Middle frontal gyrus (tissue), 1 donor: ENCODE measurements around the gene ACVR1B.

Experiments
- DNase-seq: peaks from one replicate; pipeline ENCODE4 v3.0.0-alpha.2; 2015; ENCODE audit warnings: low spot score; ENCODE audit errors: extremely low spot score

ACVR1B gene

GRCh38 chr12:51917041-51917590, 34.4 kb upstream of the ACVR1B start:
- DNase-seq, result no peak

DNA sequence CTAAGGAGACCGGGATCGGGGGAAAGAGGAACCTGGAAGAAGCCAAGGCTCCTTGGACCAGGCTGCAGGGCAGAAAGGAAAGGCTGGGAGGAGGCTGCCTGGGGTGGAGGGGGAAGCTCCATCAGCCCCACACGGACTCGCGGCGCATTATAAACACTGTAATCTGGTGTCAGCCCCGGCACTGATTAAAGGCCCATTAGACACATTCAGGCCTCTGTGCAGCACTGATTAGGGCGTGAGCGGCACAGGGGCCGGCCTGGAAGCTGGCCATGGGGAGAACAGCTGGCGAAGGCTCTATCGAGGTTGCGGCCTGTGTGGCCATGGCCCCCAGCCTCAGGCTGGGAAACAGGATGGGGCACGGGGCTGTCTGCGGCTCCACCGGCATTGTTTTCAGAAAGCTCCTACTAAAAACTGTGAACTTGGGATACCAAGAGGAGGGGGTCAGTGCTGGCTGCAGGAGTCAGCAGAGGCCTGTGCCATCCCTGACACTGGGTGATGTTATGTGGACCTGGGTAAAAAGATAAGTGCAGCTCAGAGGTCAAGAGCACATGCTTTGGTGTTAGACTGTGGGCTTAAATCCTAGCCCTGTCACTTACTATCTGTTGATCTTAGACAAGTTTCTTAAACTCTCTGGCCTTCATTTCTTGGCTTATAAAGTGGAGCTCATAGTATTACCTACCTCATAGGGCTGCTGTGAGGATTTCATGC, 33.6 kb upstream of the ACVR1B start:
- DNase-seq, result no peak

GRCh38 chr12:51920046-51920445, 31.5 kb upstream of the ACVR1B start:
- no peak for DNase-seq

DNA sequence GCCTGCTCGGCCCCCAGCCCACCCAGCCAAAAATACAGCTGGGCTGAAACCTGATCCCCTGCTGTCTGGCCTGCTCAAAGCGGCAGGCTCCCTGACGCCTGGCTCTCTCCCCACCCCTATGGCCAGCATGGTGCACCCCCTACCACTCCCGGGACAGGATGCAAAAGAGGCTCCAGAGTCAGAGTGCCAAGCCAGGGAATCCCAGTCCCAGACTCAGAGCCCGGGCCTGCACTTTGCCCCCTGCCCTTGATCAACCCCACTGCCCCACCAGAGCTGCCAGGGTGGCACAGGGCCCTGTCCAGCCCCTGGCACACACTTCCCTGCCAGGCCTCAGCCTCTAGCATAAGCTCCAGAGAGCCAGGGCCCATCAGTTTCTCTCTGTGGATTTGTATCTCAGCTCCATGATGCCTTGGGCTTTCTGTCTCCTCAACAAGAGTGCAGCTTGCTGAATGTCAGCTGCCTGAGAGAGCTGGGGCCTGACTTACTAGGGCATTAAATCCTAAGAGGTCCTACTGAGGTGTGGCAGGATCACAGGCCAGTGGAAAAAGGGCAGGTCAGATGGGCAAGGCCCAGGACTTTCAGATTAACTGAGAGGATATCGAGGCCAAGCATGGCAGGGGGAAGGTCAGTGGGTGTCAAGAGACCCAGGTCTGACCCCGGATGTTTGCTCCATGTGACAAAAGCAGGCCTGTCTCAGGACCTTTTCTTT, 30.3 kb upstream of the ACVR1B start:
- DNase-seq, result no peak

DNA sequence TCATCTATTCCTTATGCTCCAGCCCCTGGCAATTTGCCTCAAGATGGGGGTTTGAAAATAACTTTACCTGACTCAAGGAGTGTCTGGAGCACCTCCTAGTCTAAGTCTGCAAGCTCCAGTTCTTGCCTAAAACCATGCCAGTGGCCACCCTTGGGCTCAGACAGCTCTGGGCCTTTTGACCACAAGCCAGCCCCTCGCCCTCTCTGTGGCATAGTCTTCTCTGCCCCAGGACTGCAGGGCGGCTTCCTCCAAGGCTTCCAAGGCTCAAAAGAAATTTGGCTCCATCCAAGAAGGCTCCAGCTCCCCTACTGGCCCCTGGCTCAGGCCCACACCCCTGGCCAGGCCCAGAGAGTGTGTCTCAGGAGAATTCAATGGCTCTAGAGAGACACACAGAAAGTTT, 29.4 kb upstream of the ACVR1B start:
- DNase-seq, result no peak

- DNase-seq, result no peak
Measured at GRCh38 chr12:51922762-51923505, 28.6 kb upstream of the ACVR1B start.

- DNase-seq, result no peak
Measured at GRCh38 chr12:51923506-51924365, 27.8 kb upstream of the ACVR1B start.

- DNase-seq, result no peak
Measured at GRCh38 chr12:51924551-51925319, 26.8 kb upstream of the ACVR1B start.

DNA sequence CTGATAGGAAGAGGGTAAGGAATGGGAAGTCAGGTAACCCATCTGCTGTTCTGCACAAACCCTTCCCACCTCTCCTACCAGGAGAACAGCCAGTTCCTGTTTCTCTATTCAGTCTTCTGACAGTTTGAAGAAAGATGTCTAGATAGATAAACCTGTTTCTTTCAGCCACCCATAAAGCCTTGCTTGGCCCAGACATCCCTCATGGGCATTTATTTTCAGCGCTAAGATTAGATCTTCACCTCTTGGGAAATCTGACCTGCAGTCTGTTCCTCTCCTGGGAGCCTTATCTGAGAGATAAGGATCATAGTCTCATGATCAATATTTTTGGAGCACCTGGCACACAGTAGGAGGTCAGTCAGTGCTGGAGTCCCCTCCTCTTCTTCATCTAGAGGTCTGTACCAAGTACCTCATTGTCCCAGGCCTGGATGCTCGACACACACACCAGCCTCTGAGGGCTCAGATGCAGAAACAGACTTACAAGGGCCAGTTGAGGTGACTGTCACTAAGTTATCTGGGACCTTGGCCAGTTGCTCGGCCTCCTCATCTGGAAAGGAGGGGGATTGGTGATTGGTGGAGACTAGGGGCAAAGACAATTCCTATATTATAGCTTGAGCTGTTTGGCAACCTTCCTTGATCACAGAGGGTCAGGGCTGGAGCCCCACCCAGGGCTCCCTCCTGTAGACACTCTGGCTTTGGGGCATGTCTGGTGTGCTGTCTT, 26.0 kb upstream of the ACVR1B start:
- DNase-seq, result no peak

DNA sequence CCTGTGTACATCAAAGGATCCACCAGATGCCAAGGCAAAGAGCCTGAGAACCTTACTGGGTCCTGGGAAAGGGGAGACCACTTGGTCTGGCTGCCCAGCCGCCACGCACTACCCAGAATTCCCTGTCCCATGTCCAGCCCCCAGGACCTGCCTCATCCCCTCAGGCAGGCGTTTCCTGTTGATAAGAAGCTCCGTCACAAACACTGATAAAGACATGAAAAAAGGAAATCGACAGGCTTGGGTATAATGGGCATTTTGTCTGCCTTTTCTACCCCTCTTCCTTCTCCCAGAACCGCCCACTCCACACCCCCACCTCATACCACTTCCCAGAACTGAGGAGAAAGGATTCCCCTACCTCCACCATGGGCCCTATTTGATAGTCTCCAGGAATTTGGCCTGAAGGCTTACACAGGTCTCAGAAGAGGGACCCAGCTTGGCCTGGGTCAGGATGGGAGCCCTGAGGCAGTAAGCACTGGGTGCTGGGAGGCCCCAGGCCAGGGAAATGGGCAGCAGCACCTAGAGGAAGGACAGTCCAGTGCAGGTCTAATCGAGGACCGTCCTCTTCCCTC, 25.4 kb upstream of the ACVR1B start:
- DNase-seq, result no peak

GRCh38 chr12:51926718-51927117, 24.8 kb upstream of the ACVR1B start:
- DNase-seq, result no peak

- DNase-seq, result no peak
Measured at GRCh38 chr12:51932218-51933076, 19.1 kb upstream of the ACVR1B start.

- no peak for DNase-seq
Measured at GRCh38 chr12:51934080-51934479, 17.4 kb upstream of the ACVR1B start.

- no peak for DNase-seq
Measured at GRCh38 chr12:51937926-51938325, 13.6 kb upstream of the ACVR1B start.

- DNase-seq, result no peak
Measured at GRCh38 chr12:51938726-51939125, 12.8 kb upstream of the ACVR1B start.

GRCh38 chr12:51941011-51941581, 10.4 kb upstream of the ACVR1B start:
- DNase-seq, result no peak

- DNase-seq, result no peak
Measured at GRCh38 chr12:51941604-51942003, 9.9 kb upstream of the ACVR1B start.

GRCh38 chr12:51942056-51942455, 9.4 kb upstream of the ACVR1B start:
- DNase-seq, result no peak
